ENCODE results near the gene NBAS.

- TF ChIP-seq CTCF (IDR thresholded peaks at IDR 0.05) (no peak), POLR2A (IDR thresholded peaks at IDR 0.05) (no peak)
Observed at GRCh38 chr2:15388406-15389325, 172.5 kb downstream of the NBAS start.
